ENCODE data around the gene MRPS12. TPM values are rescaled to one million over a fixed set of nuclear protein-coding genes. Genes with fewer than 3 reads are reported as not detected.
"Not testable (repeated sequence)": the region's sequence is repeated elsewhere in the genome, so short reads cannot be mapped to it uniquely, and the experiment has no call there.

Gene MRPS12
- total RNA-seq, result 21.5 and 25.7 TPM in 2 replicates

- Histone ChIP-seq H3K36me3 (ENCODE audit: insufficient read depth, low read length) (peaks cover 10% of the 10 kb centered on the region), H3K27ac (ENCODE audit: low read depth, low read length) (peak within 1 kb of the TSS; percentile 90), H3K27me3 (ENCODE audit: insufficient read depth, low read length) (no peaks in the 10 kb centered on the region), H2AFZ (ENCODE audit: low read length) (peak within 1 kb of the TSS; percentile 99), H3K4me3 (ENCODE audit: insufficient read depth, low read length) (peak within 1 kb of the TSS; percentile 96), H3K79me2 (ENCODE audit: insufficient read depth, low read length) (peaks cover 35% of the 10 kb centered on the region), H4K20me1 (ENCODE audit: insufficient read depth, low read length) (peaks cover 5% of the 10 kb centered on the region), H3K9me3 (ENCODE audit: low read depth, low read length) (no peaks in the 10 kb centered on the region), H3K4me2 (ENCODE audit: insufficient read depth, low read length) (peak within 1 kb of the TSS; percentile 96), H3K4me1 (ENCODE audit: insufficient read depth, low read length) (peaks cover 11% of the 10 kb centered on the region)
- TF ChIP-seq CTCF (IDR thresholded peaks at IDR 0.05; ENCODE audit: extremely low read depth, low read depth, low read length), result no peak
- peak; percentile 100 for DNase-seq (ENCODE audit: insufficient read length, low spot score, missing footprints)
These were observed at the start of gene MRPS12 for GRCh38 chr19:38930776-38931520. TSS of gene MRPS12 (plus strand) at chr19:38930944. CDS start at chr19:38931295, 351 bp downstream.

- TF ChIP-seq CTCF (IDR thresholded peaks at IDR 0.05; ENCODE audit: extremely low read depth, low read depth, low read length), result no peak
- H3K36me3 ChIP-seq (ENCODE audit: insufficient read depth, low read length), result no peaks in the 10 kb centered on the region
- H3K4me1 ChIP-seq (ENCODE audit: insufficient read depth, low read length), result no peaks in the 10 kb centered on the region
- H3K9me3 ChIP-seq (ENCODE audit: low read depth, low read length), result no peaks in the 10 kb centered on the region
- H3K79me2 ChIP-seq (ENCODE audit: insufficient read depth, low read length), result no peaks in the 10 kb centered on the region
- H3K27me3 ChIP-seq (ENCODE audit: insufficient read depth, low read length), result no peaks in the 10 kb centered on the region
- H3K27ac ChIP-seq (ENCODE audit: low read depth, low read length), result no peak overlapping the region
- no peak overlapping the region for H3K4me2 ChIP-seq (ENCODE audit: insufficient read depth, low read length)
- H4K20me1 ChIP-seq (ENCODE audit: insufficient read depth, low read length), result no peaks in the 10 kb centered on the region
- DNase-seq (ENCODE audit: insufficient read length, low spot score, missing footprints), result no peak
- no peak overlapping the region for H2AFZ ChIP-seq (ENCODE audit: low read length)
- H3K4me3 ChIP-seq (ENCODE audit: insufficient read depth, low read length), result no peak overlapping the region
These were observed 47.5 kb upstream of the MRPS12 start for GRCh38 chr19:38883286-38883685.

GRCh38 chr19:38884691-38885090 lies 46.1 kb upstream of the MRPS12 start:
- not testable (repeated sequence) for H4K20me1 ChIP-seq (ENCODE audit: insufficient read depth, low read length); H3K4me1 ChIP-seq (ENCODE audit: insufficient read depth, low read length); H3K79me2 ChIP-seq (ENCODE audit: insufficient read depth, low read length); DNase-seq (ENCODE audit: insufficient read length, low spot score, missing footprints); H3K27ac ChIP-seq (ENCODE audit: low read depth, low read length); H3K4me2 ChIP-seq (ENCODE audit: insufficient read depth, low read length); H3K9me3 ChIP-seq (ENCODE audit: low read depth, low read length); H3K27me3 ChIP-seq (ENCODE audit: insufficient read depth, low read length); H3K36me3 ChIP-seq (ENCODE audit: insufficient read depth, low read length); H2AFZ ChIP-seq (ENCODE audit: low read length); H3K4me3 ChIP-seq (ENCODE audit: insufficient read depth, low read length)

- H3K27me3 ChIP-seq (ENCODE audit: insufficient read depth, low read length), result no peaks in the 10 kb centered on the region
- no peak overlapping the region for H3K27ac ChIP-seq (ENCODE audit: low read depth, low read length)
- no peaks in the 10 kb centered on the region for H4K20me1 ChIP-seq (ENCODE audit: insufficient read depth, low read length)
- no peak for TF ChIP-seq CTCF (IDR thresholded peaks at IDR 0.05; ENCODE audit: extremely low read depth, low read depth, low read length)
- H3K9me3 ChIP-seq (ENCODE audit: low read depth, low read length), result no peaks in the 10 kb centered on the region
- H3K79me2 ChIP-seq (ENCODE audit: insufficient read depth, low read length), result no peaks in the 10 kb centered on the region
- no peak overlapping the region for H3K4me3 ChIP-seq (ENCODE audit: insufficient read depth, low read length)
- no peak overlapping the region for H2AFZ ChIP-seq (ENCODE audit: low read length)
- H3K36me3 ChIP-seq (ENCODE audit: insufficient read depth, low read length), result peaks cover 7% of the 10 kb centered on the region
- DNase-seq (ENCODE audit: insufficient read length, low spot score, missing footprints), result no peak
- H3K4me2 ChIP-seq (ENCODE audit: insufficient read depth, low read length), result no peak overlapping the region
- no peaks in the 10 kb centered on the region for H3K4me1 ChIP-seq (ENCODE audit: insufficient read depth, low read length)
These were observed 41.9 kb upstream of the MRPS12 start for GRCh38 chr19:38888876-38889275.

Data from osteoblast (primary cell).